ENCODE measurements around the gene NT5DC1. TPM values are rescaled to one million over a fixed set of nuclear protein-coding genes. Genes with fewer than 3 reads are reported as not detected.

The NT5DC1 gene
- total and polyA plus RNA-seq, 11 donors, result 6.5 to 72.4 (median 50.9) TPM

DNA sequence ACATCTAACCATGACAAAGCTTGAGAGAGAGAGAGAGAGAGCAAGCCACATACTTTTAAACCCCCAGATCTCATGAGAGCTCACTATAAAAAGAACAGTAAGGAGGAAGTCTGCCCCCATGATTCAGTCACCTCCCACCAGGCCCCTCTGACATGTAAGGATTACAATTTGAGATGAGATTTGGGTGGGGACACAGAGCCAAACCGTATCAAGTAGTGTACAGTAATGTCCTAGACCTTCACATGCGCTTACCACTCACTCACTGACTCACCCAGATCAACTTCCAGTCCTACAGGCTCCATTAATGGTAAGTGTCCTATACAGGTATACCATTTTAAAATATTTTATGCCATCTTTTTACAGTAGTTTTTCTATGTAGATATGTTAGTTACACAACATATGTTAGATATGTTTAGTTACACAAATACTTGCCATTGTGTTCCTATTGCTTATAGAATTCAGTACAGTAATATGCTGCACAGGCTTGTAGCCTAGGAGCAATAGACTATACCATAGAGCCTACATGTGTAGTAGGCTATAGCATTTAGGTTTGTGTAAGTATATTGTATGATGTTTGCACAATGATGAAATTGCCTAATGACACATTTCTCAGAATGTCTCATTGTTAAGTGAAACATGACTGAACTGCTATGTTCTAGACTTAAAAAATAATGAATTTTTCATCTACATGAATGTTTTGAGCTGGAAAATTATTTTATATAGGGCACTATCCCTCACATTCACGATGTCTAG is 167.4 kb downstream of the NT5DC1 start:
- no peaks in the 10 kb centered on the region for H3K27me3 ChIP-seq
- WGBS, 4 donors, result 42 to 53% (median 48%) methylated on average over 3 of the region's 3 CpGs
- no peak for DNase-seq
- H3K4me1 ChIP-seq, result peaks cover 0 to 19% (median 3%) of the 10 kb centered on the region in 12 donors
- H3K9me3 ChIP-seq, result peaks cover 0 to 12% (median 0%) of the 10 kb centered on the region in 12 donors
- TF ChIP-seq, protein P1, sequence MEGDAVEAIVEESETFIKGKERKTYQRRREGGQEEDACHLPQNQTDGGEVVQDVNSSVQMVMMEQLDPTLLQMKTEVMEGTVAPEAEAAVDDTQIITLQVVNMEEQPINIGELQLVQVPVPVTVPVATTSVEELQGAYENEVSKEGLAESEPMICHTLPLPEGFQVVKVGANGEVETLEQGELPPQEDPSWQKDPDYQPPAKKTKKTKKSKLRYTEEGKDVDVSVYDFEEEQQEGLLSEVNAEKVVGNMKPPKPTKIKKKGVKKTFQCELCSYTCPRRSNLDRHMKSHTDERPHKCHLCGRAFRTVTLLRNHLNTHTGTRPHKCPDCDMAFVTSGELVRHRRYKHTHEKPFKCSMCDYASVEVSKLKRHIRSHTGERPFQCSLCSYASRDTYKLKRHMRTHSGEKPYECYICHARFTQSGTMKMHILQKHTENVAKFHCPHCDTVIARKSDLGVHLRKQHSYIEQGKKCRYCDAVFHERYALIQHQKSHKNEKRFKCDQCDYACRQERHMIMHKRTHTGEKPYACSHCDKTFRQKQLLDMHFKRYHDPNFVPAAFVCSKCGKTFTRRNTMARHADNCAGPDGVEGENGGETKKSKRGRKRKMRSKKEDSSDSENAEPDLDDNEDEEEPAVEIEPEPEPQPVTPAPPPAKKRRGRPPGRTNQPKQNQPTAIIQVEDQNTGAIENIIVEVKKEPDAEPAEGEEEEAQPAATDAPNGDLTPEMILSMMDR (IDR thresholded peaks at IDR 0.05), result no peak
- no peak for TF ChIP-seq POLR2A (IDR thresholded peaks at IDR 0.05)
- ATAC-seq, result no peak
- H3K27ac ChIP-seq, result no peak overlapping the region
- intact Hi-C loops (cut with DNase I), result loop anchor here in 3 of 10 donors (5.0 to 10.0 kb wide), 2 partner anchors 51 to 297 kb away; no protein-coding TSS in a partner anchor
- peaks cover 0 to 35% (median 5%) of the 10 kb centered on the region in 9 donors for H3K36me3 ChIP-seq
- H3K4me3 ChIP-seq, result no peak overlapping the region

DNA sequence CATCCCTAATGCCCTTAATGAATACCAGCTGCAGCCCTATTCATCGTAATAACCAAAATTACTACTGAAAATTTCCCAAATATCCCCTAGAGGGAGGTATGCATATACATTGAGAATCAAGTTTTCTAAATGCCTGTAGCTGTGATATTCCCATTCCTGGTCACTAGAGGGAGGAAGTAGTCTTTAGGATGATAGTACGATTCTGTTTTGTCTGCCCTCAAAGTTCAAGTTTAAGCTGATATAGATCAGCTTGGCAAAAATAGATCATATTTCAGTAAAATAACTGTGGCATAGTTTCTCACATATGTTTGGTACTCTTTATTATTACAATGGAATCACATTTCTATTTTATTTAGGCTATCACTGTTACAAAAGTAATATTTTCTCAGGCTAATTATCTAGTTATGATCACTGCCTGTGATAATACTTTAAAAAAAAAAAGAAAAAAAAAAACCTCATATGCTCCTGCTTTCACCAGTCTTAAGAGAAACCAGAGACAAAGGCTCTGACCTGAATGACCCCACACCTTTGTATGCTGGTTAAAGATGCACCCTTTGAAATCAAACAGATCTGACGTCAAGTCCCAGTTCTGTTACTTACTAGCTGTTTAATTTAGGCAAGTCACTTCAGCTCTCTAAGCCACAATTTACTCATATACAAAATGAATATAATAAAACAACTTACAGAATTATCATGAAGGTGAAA is 168.1 kb downstream of the NT5DC1 start:
- 24 to 28% (median 25%) methylated on average over 3 of the region's 3 CpGs for WGBS, 4 donors
- ATAC-seq, result peak in 3 of 4 donors; percentile 56 to 65 (median 64)

DNA sequence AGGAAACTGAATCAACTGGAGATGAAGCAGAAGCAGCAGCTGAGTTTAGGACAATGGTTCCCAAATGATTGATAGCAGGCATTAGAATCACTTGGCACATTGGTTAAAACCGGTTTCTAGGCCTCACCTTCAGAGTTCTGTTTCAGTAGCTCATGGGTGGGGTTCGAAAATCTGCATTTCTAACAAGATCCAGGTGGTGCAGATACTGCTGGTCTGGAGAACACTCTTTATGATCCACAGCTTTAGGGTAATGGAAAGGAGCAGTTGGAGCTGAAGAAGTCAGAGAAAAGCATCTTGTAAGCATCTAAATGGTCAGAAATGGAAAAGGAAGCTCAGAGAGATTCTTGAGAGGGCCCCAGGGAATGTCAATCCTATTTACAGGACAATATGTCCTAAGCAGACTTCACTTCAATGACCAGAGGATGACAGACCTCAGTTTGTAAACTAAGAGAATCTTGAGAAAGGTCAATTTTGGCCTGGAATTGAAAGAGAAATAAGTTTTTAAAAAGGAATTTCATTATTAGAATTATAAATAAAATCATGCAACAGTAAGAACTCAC is 170.6 kb downstream of the NT5DC1 start:
- Histone ChIP-seq H3K27me3 (no peaks in the 10 kb centered on the region), H3K9me3 (no peaks in the 10 kb centered on the region), H3K27ac (peak overlapping the region in 1 of 12 donors; percentile 22), H3K4me3 (no peak overlapping the region), H3K36me3 (peaks cover 0 to 57% (median 29%) of the 10 kb centered on the region in 9 donors), H3K4me1 (peaks cover 0 to 35% (median 19%) of the 10 kb centered on the region in 12 donors)
- no peak for DNase-seq
- TF ChIP-seq, protein P1 (IDR thresholded peaks at IDR 0.05), result no peak
- ATAC-seq, result no peak
- intact Hi-C loops (cut with DNase I), result loop anchor here in 3 of 10 donors (5.0 to 10.0 kb wide), 2 partner anchors 54 to 294 kb away; no protein-coding TSS in a partner anchor
- 48 to 76% (median 62%) methylated on average over 2 of the region's 2 CpGs for WGBS, 4 donors

More for the DNA sequence above, 168.1 kb downstream of the NT5DC1 start:
- no peak overlapping the region for H3K27ac ChIP-seq
- intact Hi-C loops (cut with DNase I), result loop anchor here in 3 of 10 donors (5.0 to 10.0 kb wide), 2 partner anchors 51 to 296 kb away; no protein-coding TSS in a partner anchor
- no peaks in the 10 kb centered on the region for H3K27me3 ChIP-seq
- H3K9me3 ChIP-seq, result peaks cover 0 to 4% (median 0%) of the 10 kb centered on the region in 12 donors
- H3K4me3 ChIP-seq, result no peak overlapping the region
- TF ChIP-seq, protein P1 (IDR thresholded peaks at IDR 0.05), result peak; percentile 52 to 83 (median 72)
- TF ChIP-seq POLR2A (IDR thresholded peaks at IDR 0.05), result no peak
- H3K36me3 ChIP-seq, result peaks cover 0 to 42% (median 11%) of the 10 kb centered on the region in 9 donors
- H3K4me1 ChIP-seq, result peaks cover 0 to 19% (median 3%) of the 10 kb centered on the region in 12 donors
- no peak for DNase-seq
